ENCODE data around the gene SLC30A1. TPM values are rescaled to one million over a fixed set of nuclear protein-coding genes. Genes with fewer than 3 reads are reported as not detected.

The SLC30A1 gene
- polyA plus RNA-seq, 1 of the 3 experiments (the other 2 are of a cell fraction), result 6.9 TPM

GRCh38 chr1:211605603-211606331 lies 26.8 kb upstream of the SLC30A1 start:
- ChIA-PET CTCF (interaction anchor here (0.6 to 2.2 kb wide), 6 partner anchors 17 to 1120 kb away, joined by 3 to 9 read pairs (median 4); partner anchors contain the start of gene SLC30A1), POLR2A (no interaction called here)
- no peak overlapping the region for H3K4me2 ChIP-seq
- H3K36me3 ChIP-seq (replicated peaks in 1 of 2; ENCODE audit: control insufficient read depth in 1 of 2, insufficient read depth in 2 of 2, low read length in 1 of 2), result no peaks in the 10 kb centered on the region
- no peak overlapping the region for H2AFZ ChIP-seq (ENCODE audit: low read depth)
- no peak overlapping the region for H3K4me3 ChIP-seq (ENCODE audit: low read depth in 2 of 2, low read length in 1 of 2)
- no peaks in the 10 kb centered on the region for H3K9me3 ChIP-seq
- H3K79me2 ChIP-seq (ENCODE audit: insufficient read depth), result no peaks in the 10 kb centered on the region
- peaks cover 3% of the 10 kb centered on the region for H3F3A ChIP-seq (replicated peaks; ENCODE audit: insufficient read depth)
- no peak overlapping the region for H3K9ac ChIP-seq
- H4K20me1 ChIP-seq (ENCODE audit: insufficient read depth), result no peaks in the 10 kb centered on the region
- 95% methylated on average over 10 of the region's 11 CpGs for WGBS (ENCODE audit: low lambda C conversion rate)
- H3K27me3 ChIP-seq (ENCODE audit: insufficient read depth), result no peaks in the 10 kb centered on the region
- no peak overlapping the region for H3K27ac ChIP-seq (ENCODE audit: low read depth in 2 of 2, low read length in 1 of 2)
- no peaks in the 10 kb centered on the region for H3K9me2 ChIP-seq
- DNase-seq, result no peak
- TF ChIP-seq EZH2phosphoT487 (IDR thresholded peaks at IDR 0.05; ENCODE audit: borderline replicate concordance, low read depth), result no peak
- TF ChIP-seq, protein P1, sequence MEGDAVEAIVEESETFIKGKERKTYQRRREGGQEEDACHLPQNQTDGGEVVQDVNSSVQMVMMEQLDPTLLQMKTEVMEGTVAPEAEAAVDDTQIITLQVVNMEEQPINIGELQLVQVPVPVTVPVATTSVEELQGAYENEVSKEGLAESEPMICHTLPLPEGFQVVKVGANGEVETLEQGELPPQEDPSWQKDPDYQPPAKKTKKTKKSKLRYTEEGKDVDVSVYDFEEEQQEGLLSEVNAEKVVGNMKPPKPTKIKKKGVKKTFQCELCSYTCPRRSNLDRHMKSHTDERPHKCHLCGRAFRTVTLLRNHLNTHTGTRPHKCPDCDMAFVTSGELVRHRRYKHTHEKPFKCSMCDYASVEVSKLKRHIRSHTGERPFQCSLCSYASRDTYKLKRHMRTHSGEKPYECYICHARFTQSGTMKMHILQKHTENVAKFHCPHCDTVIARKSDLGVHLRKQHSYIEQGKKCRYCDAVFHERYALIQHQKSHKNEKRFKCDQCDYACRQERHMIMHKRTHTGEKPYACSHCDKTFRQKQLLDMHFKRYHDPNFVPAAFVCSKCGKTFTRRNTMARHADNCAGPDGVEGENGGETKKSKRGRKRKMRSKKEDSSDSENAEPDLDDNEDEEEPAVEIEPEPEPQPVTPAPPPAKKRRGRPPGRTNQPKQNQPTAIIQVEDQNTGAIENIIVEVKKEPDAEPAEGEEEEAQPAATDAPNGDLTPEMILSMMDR (IDR thresholded peaks at IDR 0.05), result no peak
- TF ChIP-seq FOXM1 (IDR thresholded peaks at IDR 0.05; ENCODE audit: low read depth), result no peak
- no peak for TF ChIP-seq TCF12 (IDR thresholded peaks at IDR 0.05)
- TF ChIP-seq ELF1 (IDR thresholded peaks at IDR 0.05), result no peak
- TF ChIP-seq JUND (IDR thresholded peaks at IDR 0.05), result no peak
- TF ChIP-seq EP300 (IDR thresholded peaks at IDR 0.05; ENCODE audit: borderline replicate concordance in 1 of 2, low read depth in 1 of 2, low read length in 1 of 2), result no peak
- TF ChIP-seq TEAD4 (IDR thresholded peaks at IDR 0.05; ENCODE audit: borderline replicate concordance, insufficient read depth), result no peak
- TF ChIP-seq RXRA (IDR thresholded peaks at IDR 0.05; ENCODE audit: borderline replicate concordance, low read depth), result no peak
- no peak for TF ChIP-seq NRF1 (IDR thresholded peaks at IDR 0.05; ENCODE audit: low read depth, low read length)
- no peak for TF ChIP-seq RAD21 (IDR thresholded peaks at IDR 0.05; ENCODE audit: low read length)
- TF ChIP-seq, protein P2, sequence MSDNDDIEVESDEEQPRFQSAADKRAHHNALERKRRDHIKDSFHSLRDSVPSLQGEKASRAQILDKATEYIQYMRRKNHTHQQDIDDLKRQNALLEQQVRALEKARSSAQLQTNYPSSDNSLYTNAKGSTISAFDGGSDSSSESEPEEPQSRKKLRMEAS (IDR thresholded peaks at IDR 0.05; ENCODE audit: low read depth), result no peak
- TF ChIP-seq, protein P3, sequence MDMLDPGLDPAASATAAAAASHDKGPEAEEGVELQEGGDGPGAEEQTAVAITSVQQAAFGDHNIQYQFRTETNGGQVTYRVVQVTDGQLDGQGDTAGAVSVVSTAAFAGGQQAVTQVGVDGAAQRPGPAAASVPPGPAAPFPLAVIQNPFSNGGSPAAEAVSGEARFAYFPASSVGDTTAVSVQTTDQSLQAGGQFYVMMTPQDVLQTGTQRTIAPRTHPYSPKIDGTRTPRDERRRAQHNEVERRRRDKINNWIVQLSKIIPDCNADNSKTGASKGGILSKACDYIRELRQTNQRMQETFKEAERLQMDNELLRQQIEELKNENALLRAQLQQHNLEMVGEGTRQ (IDR thresholded peaks at IDR 0.05; ENCODE audit: borderline replicate concordance, low read depth, low read length), result no peak
- TF ChIP-seq, protein P4, sequence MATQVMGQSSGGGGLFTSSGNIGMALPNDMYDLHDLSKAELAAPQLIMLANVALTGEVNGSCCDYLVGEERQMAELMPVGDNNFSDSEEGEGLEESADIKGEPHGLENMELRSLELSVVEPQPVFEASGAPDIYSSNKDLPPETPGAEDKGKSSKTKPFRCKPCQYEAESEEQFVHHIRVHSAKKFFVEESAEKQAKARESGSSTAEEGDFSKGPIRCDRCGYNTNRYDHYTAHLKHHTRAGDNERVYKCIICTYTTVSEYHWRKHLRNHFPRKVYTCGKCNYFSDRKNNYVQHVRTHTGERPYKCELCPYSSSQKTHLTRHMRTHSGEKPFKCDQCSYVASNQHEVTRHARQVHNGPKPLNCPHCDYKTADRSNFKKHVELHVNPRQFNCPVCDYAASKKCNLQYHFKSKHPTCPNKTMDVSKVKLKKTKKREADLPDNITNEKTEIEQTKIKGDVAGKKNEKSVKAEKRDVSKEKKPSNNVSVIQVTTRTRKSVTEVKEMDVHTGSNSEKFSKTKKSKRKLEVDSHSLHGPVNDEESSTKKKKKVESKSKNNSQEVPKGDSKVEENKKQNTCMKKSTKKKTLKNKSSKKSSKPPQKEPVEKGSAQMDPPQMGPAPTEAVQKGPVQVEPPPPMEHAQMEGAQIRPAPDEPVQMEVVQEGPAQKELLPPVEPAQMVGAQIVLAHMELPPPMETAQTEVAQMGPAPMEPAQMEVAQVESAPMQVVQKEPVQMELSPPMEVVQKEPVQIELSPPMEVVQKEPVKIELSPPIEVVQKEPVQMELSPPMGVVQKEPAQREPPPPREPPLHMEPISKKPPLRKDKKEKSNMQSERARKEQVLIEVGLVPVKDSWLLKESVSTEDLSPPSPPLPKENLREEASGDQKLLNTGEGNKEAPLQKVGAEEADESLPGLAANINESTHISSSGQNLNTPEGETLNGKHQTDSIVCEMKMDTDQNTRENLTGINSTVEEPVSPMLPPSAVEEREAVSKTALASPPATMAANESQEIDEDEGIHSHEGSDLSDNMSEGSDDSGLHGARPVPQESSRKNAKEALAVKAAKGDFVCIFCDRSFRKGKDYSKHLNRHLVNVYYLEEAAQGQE (IDR thresholded peaks at IDR 0.05; ENCODE audit: low read depth, low read length), result no peak
- TF ChIP-seq SIN3A (IDR thresholded peaks at IDR 0.05; ENCODE audit: borderline replicate concordance, low read depth, low read length), result no peak
- TF ChIP-seq, protein P5, sequence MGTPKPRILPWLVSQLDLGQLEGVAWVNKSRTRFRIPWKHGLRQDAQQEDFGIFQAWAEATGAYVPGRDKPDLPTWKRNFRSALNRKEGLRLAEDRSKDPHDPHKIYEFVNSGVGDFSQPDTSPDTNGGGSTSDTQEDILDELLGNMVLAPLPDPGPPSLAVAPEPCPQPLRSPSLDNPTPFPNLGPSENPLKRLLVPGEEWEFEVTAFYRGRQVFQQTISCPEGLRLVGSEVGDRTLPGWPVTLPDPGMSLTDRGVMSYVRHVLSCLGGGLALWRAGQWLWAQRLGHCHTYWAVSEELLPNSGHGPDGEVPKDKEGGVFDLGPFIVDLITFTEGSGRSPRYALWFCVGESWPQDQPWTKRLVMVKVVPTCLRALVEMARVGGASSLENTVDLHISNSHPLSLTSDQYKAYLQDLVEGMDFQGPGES (IDR thresholded peaks at IDR 0.05; ENCODE audit: low read depth, low read length), result no peak
- peaks cover 14 to 17% of the 10 kb centered on the region in 2 experiments for H3K4me1 ChIP-seq (ENCODE audit: control insufficient read depth in 1 of 2, insufficient read depth in 2 of 2, low read depth in 1 of 2, low read length in 1 of 2)

Measured in SK-N-SH (cell line).